Gastroesophageal sphincter (tissue), 4 donors: ENCODE measurements around the gene HERPUD1. TPM values are rescaled to one million over a fixed set of nuclear protein-coding genes. Genes with fewer than 3 reads are reported as not detected.

Source experiments
- ATAC-seq: fragments of 150-250 bp; one replicate; pipeline ENCODE4 v1.9.1; 2016; ENCODE audit warnings: mild to moderate bottlenecking, moderate library complexity
- H3K27ac ChIP-seq, 4 donors: fragments of 200-600 bp; sonication (generic) in 3 of 4; 1 replicate in 3 of 4; 2 replicates in 1 of 4; pipeline ENCODE4 v1.5.1; 2016 to 2019
- H3K27me3 ChIP-seq: fragments of 200-600 bp; sonication (generic); one replicate; pipeline ENCODE4 v1.5.1; 2019
- H3K36me3 ChIP-seq, 2 donors: fragments of 200-600 bp; sonication (generic); one replicate each; pipeline ENCODE4 v1.5.1; 2019; ENCODE audit warnings: control low read depth in 1 of 2
- H3K4me1 ChIP-seq, 3 donors: fragments of 200-600 bp; sonication (generic); 1 replicate in 2 of 3; 2 replicates in 1 of 3; pipeline ENCODE4 v1.5.1; 2016 to 2019; ENCODE audit warnings: control low read depth in 2 of 3
- H3K4me3 ChIP-seq, 2 donors: fragments of 200-600 bp; sonication (generic); one replicate each; pipeline ENCODE4 v1.5.1; 2019; ENCODE audit warnings: mild to moderate bottlenecking in 1 of 2, moderate library complexity in 1 of 2
- H3K9me3 ChIP-seq, 3 donors: fragments of 200-600 bp; sonication (generic); one replicate each; pipeline ENCODE4 v1.5.1; 2017 to 2019; ENCODE audit warnings: control low read depth in 2 of 3
- CTCF ChIP-seq, 4 experiments: fragments of 200-600 bp in 2 of 4; fragments of 450-650 bp in 2 of 4; sonication (generic) in 1 of 4; IDR thresholded peaks; one replicate each; pipeline ENCODE4 v1.5.1; 2017 to 2019; ENCODE audit warnings: antibody characterized with exemption in 4 of 4, mild to moderate bottlenecking in 2 of 4, moderate library complexity in 2 of 4
- EP300 ChIP-seq: sonication (generic); formaldehyde crosslinking; IDR thresholded peaks from one replicate; pipeline ENCODE4 v1.6.1; 2017; ENCODE audit warnings: antibody characterized with exemption, mild to moderate bottlenecking
- POLR2A ChIP-seq, 2 donors: fragments of 450-650 bp; IDR thresholded peaks; one replicate each; pipeline ENCODE4 v1.6.1; 2017; ENCODE audit warnings: antibody characterized with exemption in 2 of 2, mild to moderate bottlenecking in 2 of 2, moderate library complexity in 1 of 2
- POLR2AphosphoS5 ChIP-seq: sonication (generic); formaldehyde crosslinking; IDR thresholded peaks from one replicate; pipeline ENCODE4 v1.6.1; 2017; ENCODE audit warnings: antibody characterized with exemption
- WGBS, 2 donors: methylation state at CpG; one replicate each; pipeline ENCODE4 v1.1.5; 2018; ENCODE audit warnings: low coverage in 1 of 2; 5-methylcytosine and 5-hydroxymethylcytosine counted together
- total RNA-seq, 4 donors: library from RNA; depleted of rRNA; stranded (reverse); fragments of >200 nt; gene quantifications; one replicate each; pipeline ENCODE4 v1.1.0, GENCODE V29; 2016

HERPUD1 gene
- total RNA-seq, 4 donors from 2014 or later, result 41.2 to 87.5 (median 79.1) TPM

- Histone ChIP-seq H3K9me3 (no peaks in the 10 kb centered on the region), H3K4me1 (peaks cover 0 to 27% (median 0%) of the 10 kb centered on the region in 3 donors), H3K4me3 (no peak overlapping the region), H3K27ac (no peak overlapping the region), H3K36me3 (peaks cover 21 to 100% of the 10 kb centered on the region in 2 donors), H3K27me3 (no peaks in the 10 kb centered on the region)
- ATAC-seq, result no peak
- TF ChIP-seq CTCF (IDR thresholded peaks at IDR 0.05) (no peak), POLR2A (IDR thresholded peaks at IDR 0.05) (no peak), POLR2AphosphoS5 (no peak), EP300 (no peak)
- 67 to 69% methylated on average over 2 to 9 of the region's 9 CpGs for WGBS, 2 donors
Observed at GRCh38 chr16:56941856-56942331, 10.0 kb downstream of the HERPUD1 start.

GRCh38 chr16:56943761-56944375 lies 11.9 kb downstream of the HERPUD1 start:
- no peak for TF ChIP-seq EP300
- no peak for TF ChIP-seq CTCF (IDR thresholded peaks at IDR 0.05)
- TF ChIP-seq POLR2AphosphoS5, result no peak
- TF ChIP-seq POLR2A (IDR thresholded peaks at IDR 0.05), result no peak
- Histone ChIP-seq H3K9me3 (no peaks in the 10 kb centered on the region), H3K27ac (no peak overlapping the region), H3K4me3 (no peak overlapping the region), H3K27me3 (no peaks in the 10 kb centered on the region), H3K36me3 (peaks cover 13 to 89% of the 10 kb centered on the region in 2 donors), H3K4me1 (peaks cover 0 to 14% (median 0%) of the 10 kb centered on the region in 3 donors)
- no peak for ATAC-seq
- 78 to 88% methylated on average over 5 to 6 of the region's 6 CpGs for WGBS, 2 donors

- H3K4me1 ChIP-seq, result peaks cover 0 to 5% (median 0%) of the 10 kb centered on the region in 3 donors
- H3K4me3 ChIP-seq, result no peak overlapping the region
- H3K27me3 ChIP-seq, result no peaks in the 10 kb centered on the region
- H3K36me3 ChIP-seq, result peaks cover 3 to 82% of the 10 kb centered on the region in 2 donors
- ATAC-seq, result no peak
- WGBS, 2 donors, result 20% methylated on average over 1 of the region's 2 CpGs; no CpG with 5 or more reads in 1 of the 2 donors
- no peak for TF ChIP-seq POLR2A (IDR thresholded peaks at IDR 0.05)
- TF ChIP-seq POLR2AphosphoS5, result peak; percentile 9
- H3K27ac ChIP-seq, result peak overlapping the region in 2 of 4 donors; percentile 1 to 11
- H3K9me3 ChIP-seq, result no peaks in the 10 kb centered on the region
Observed at GRCh38 chr16:56944954-56945839, 13.3 kb downstream of the HERPUD1 start.

GRCh38 chr16:56945847-56946527 lies 14.0 kb downstream of the HERPUD1 start:
- no peak overlapping the region for H3K27ac ChIP-seq
- peaks cover 3 to 74% of the 10 kb centered on the region in 2 donors for H3K36me3 ChIP-seq
- TF ChIP-seq POLR2A (IDR thresholded peaks at IDR 0.05) (no peak), CTCF (IDR thresholded peaks at IDR 0.05) (no peak), EP300 (no peak), POLR2AphosphoS5 (peak; percentile 8)
- no peaks in the 10 kb centered on the region for H3K9me3 ChIP-seq
- no peaks in the 10 kb centered on the region for H3K27me3 ChIP-seq
- WGBS, 2 donors, result 71 to 87% methylated on average over 3 to 11 of the region's 12 CpGs
- H3K4me3 ChIP-seq, result no peak overlapping the region
- no peak for ATAC-seq
- H3K4me1 ChIP-seq, result peaks cover 0 to 5% (median 0%) of the 10 kb centered on the region in 3 donors
